PFSK-1 (cell line): Measurements from ENCODE around the gene MYO1G.

Experiments
- FOXP2 ChIP-seq: optimal IDR thresholded peaks from 2 replicates; pipeline ENCODE3; 2011; ENCODE audit warnings: borderline replicate concordance, control low read depth, inconsistent platforms; ENCODE audit not compliant: insufficient read depth; ENCODE audit errors: extremely low read length, extremely low read depth
- POLR2AphosphoS5 ChIP-seq: IDR thresholded peaks from 2 replicates; pipeline ENCODE4 v1.6.1; 2012; ENCODE audit warnings: low read depth, mild to moderate bottlenecking, control low read depth, low read length, moderate library complexity
- REST ChIP-seq, 2 experiments: IDR thresholded peaks; 2 replicates each; pipeline versions ENCODE4 v1.6.1 to v1.8.0; 2011 to 2012; ENCODE audit warnings: low read depth in 2 of 2, low read length in 2 of 2, control low read depth in 1 of 2, inconsistent platforms in 1 of 2, mild to moderate bottlenecking in 1 of 2, moderate library complexity in 1 of 2; ENCODE audit not compliant: insufficient read depth in 1 of 2
- SIN3A ChIP-seq: IDR thresholded peaks from 2 replicates; pipeline ENCODE4 v1.6.1; 2012; ENCODE audit warnings: mild to moderate bottlenecking, low read length, moderate library complexity, borderline replicate concordance; ENCODE audit not compliant: insufficient read depth
- TAF1 ChIP-seq: IDR thresholded peaks from 2 replicates; pipeline ENCODE4 v1.6.1; 2012; ENCODE audit warnings: low read length, control low read depth, borderline replicate concordance; ENCODE audit not compliant: insufficient read depth

Gene MYO1G

GRCh38 chr7:45001138-45001694 is 22.4 kb upstream of the MYO1G start:
- TF ChIP-seq REST (IDR thresholded peaks at IDR 0.05; ENCODE audit: insufficient read depth in 1 of 2, low read depth in 2 of 2, low read length in 2 of 2) (no peak), SIN3A (no peak), POLR2AphosphoS5 (no peak), FOXP2 (no peak), TAF1 (no peak)

GRCh38 chr7:45000093-45001032 is 21.5 kb upstream of the MYO1G start, which contains the start of gene CCM2:
TSS of gene CCM2 (plus strand) at chr7:45000201. CDS start at chr7:45000334, 133 bp downstream.
- TF ChIP-seq TAF1 = 0 out of 2 replicates have a peak, but pooled peaks have one; percentile 43
- no peak; the same call in 1 of the 2 replicates for TF ChIP-seq POLR2AphosphoS5
- no peak; the same call in 1 of the 2 replicates for TF ChIP-seq SIN3A
- peak in 1 of 2 experiments; percentile 23; a peak in 1 of 4 replicates for TF ChIP-seq REST (IDR thresholded peaks at IDR 0.05; ENCODE audit: insufficient read depth in 1 of 2, low read depth in 2 of 2, low read length in 2 of 2)

DNA sequence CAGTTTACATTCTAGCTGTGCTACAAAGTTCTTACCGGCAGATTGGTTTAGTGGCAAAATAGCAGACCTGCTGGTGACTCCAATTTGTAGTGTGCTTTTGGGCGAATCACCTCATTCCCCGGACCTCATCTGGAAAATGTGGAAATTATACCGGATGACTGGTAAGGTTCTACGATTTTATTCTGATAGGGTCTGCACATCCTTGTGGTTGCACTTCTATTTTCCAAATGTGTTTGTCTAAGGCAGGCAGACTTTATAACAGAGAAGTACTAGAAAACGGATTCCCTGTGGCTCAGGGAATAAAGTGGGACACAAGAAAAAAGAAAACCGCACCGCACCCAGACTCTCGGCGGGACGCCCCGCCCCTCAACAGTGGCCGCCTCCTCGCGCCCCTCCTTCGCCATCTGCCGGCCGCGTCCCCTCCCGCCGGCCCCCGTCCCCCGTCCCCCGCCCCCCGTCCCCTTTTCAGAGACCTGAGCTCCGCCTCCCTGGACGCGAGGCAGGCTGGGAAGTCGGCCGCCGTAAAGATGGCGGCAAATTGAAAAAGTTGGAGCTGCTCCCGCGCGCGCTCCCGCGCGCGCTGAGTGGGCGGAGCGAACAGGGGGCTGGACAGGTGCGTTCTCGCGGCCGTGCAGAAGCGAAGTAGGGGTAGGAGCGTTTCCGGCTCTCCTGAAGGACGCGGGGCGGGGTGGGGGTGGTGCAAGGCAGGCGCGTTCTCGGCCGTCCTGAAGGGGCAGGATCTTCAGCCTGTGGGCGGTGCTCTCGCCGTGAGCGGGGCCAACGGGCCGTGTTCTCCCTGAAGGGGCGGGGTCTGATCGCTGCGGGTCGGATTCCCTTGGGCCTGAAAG is 20.7 kb upstream of the MYO1G start:
- peak; percentile 36; the same call in 1 of the 2 replicates for TF ChIP-seq SIN3A
- peak; percentile 90 for TF ChIP-seq FOXP2
- TF ChIP-seq REST (IDR thresholded peaks at IDR 0.05; ENCODE audit: insufficient read depth in 1 of 2, low read depth in 2 of 2, low read length in 2 of 2) = no peak
- TF ChIP-seq POLR2AphosphoS5 = peak; percentile 55; the same call in 1 of the 2 replicates
- peak; percentile 87 for TF ChIP-seq TAF1

- TF ChIP-seq TAF1 = no peak
- TF ChIP-seq POLR2AphosphoS5 = no peak
- TF ChIP-seq FOXP2 = no peak
- no peak for TF ChIP-seq REST (IDR thresholded peaks at IDR 0.05; ENCODE audit: insufficient read depth in 1 of 2, low read depth in 2 of 2, low read length in 2 of 2)
- no peak for TF ChIP-seq SIN3A
Measured at GRCh38 chr7:44998153-44998871, 19.5 kb upstream of the MYO1G start.
